ENCODE results near the gene NFIB.
A peak's percentile ranks its signal among the peaks of the same experiment; 100 is the strongest.

NFIB gene

GRCh38 chr9:14209399-14210345 lies 104.3 kb downstream of the NFIB start:
- H3K4me3 ChIP-seq (ENCODE audit: low read depth, low read length): no peak overlapping the region
- TF ChIP-seq, protein P1, sequence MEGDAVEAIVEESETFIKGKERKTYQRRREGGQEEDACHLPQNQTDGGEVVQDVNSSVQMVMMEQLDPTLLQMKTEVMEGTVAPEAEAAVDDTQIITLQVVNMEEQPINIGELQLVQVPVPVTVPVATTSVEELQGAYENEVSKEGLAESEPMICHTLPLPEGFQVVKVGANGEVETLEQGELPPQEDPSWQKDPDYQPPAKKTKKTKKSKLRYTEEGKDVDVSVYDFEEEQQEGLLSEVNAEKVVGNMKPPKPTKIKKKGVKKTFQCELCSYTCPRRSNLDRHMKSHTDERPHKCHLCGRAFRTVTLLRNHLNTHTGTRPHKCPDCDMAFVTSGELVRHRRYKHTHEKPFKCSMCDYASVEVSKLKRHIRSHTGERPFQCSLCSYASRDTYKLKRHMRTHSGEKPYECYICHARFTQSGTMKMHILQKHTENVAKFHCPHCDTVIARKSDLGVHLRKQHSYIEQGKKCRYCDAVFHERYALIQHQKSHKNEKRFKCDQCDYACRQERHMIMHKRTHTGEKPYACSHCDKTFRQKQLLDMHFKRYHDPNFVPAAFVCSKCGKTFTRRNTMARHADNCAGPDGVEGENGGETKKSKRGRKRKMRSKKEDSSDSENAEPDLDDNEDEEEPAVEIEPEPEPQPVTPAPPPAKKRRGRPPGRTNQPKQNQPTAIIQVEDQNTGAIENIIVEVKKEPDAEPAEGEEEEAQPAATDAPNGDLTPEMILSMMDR (IDR thresholded peaks at IDR 0.05; ENCODE audit: low read depth, low read length): no peak
- in situ Hi-C loops (cut with HindIII; ENCODE audit: low sequenced_read_pairs): no loop called here
- DNase-seq (ENCODE audit: low read depth, low spot score): peak; percentile 55

GRCh38 chr9:14207352-14207995 lies 106.5 kb downstream of the NFIB start:
- DNase-seq (ENCODE audit: low read depth, low spot score): no peak
- TF ChIP-seq, protein P1 (IDR thresholded peaks at IDR 0.05; ENCODE audit: low read depth, low read length): no peak
- H3K4me3 ChIP-seq (ENCODE audit: low read depth, low read length): no peak overlapping the region
- in situ Hi-C loops (cut with HindIII; ENCODE audit: low sequenced_read_pairs): no loop called here

DNA sequence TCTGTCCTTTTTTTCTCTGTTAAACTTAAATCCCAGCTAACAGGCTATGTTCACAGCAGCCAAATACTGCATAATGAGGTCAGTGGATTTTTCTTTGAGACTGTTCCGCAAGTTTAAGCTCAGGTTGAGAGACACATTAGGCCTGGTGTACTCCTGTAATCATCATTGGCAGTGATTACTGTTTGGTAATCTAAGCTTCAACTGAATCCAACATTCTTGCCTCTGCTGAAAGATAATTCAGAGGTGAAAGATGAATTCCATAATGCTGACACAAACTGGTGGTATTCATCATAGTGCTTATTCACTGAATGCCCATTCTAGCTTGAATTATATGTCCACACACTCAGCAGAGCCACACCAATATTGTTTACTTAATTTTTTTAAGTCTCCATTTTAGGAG lies 108.5 kb downstream of the NFIB start:
- no peak overlapping the region for H3K4me3 ChIP-seq (ENCODE audit: low read depth, low read length)
- in situ Hi-C loops (cut with HindIII; ENCODE audit: low sequenced_read_pairs): no loop called here
- TF ChIP-seq, protein P1 (IDR thresholded peaks at IDR 0.05; ENCODE audit: low read depth, low read length): no peak
- DNase-seq (ENCODE audit: low read depth, low spot score): peak; percentile 70

DNA sequence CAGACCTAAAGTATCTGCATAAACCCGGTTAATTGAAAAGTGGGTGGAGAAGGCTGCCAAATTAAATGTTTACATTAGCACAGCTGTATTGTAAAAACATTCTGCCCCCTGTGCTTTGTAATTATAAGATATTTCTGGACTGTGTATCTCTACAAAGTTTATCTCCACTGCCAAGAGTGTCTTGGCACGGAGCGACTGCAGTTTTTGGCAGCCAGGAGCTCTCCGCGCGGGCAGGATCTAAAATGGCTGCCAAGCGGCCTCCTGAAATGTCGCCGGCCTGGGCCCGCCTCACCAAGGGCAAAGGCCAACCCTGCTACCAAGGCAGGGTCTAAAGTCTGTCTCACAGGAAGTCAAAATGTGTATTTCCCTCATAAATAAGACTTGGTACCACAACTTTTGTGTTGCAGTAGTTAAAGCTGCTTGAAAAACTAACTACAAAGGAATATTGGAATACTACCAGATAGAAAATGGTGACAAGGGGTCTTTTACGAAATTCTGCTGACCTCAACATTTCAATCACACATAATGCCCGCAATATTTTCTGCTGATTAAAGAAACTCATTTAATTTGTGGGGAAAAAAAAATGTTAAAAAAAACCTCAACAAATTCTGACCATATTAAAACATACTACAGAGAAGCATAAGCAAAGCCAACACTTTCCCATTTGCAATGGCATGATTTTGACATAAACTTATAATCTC lies 110.4 kb downstream of the NFIB start:
- in situ Hi-C loops (cut with HindIII; ENCODE audit: low sequenced_read_pairs): no loop called here
- TF ChIP-seq, protein P1 (IDR thresholded peaks at IDR 0.05; ENCODE audit: low read depth, low read length): no peak
- no peak overlapping the region for H3K4me3 ChIP-seq (ENCODE audit: low read depth, low read length)
- peak; percentile 48 for DNase-seq (ENCODE audit: low read depth, low spot score)

GRCh38 chr9:14198841-14199455 lies 115.0 kb downstream of the NFIB start:
- in situ Hi-C loops (cut with HindIII; ENCODE audit: low sequenced_read_pairs): no loop called here
- peak; percentile 62 for DNase-seq (ENCODE audit: low read depth, low spot score)
- H3K4me3 ChIP-seq (ENCODE audit: low read depth, low read length): no peak overlapping the region
- TF ChIP-seq, protein P1 (IDR thresholded peaks at IDR 0.05; ENCODE audit: low read depth, low read length): no peak
